Activated CD4-positive, alpha-beta T cell treated with anti-CD3 and anti-CD28 coated beads for 1 hour (primary cell): ENCODE measurements around the gene ETV3.
A peak's percentile ranks its signal among the peaks of the same experiment; 100 is the strongest.

Experiments
- DNase-seq: peaks from one replicate; pipeline ENCODE4 v3.0.0-alpha.2; 2020

Gene ETV3

GRCh38 chr1:157158967-157159366 is 20.8 kb upstream of the ETV3 start:
- no peak for DNase-seq

- DNase-seq = no peak
Measured at GRCh38 chr1:157157501-157158190, 19.5 kb upstream of the ETV3 start.

GRCh38 chr1:157156058-157156541 is 17.9 kb upstream of the ETV3 start:
- peak; percentile 67 for DNase-seq

GRCh38 chr1:157155658-157156057 is 17.5 kb upstream of the ETV3 start:
- no peak for DNase-seq

- DNase-seq = no peak
Measured at GRCh38 chr1:157154940-157155514, 16.8 kb upstream of the ETV3 start.

GRCh38 chr1:157154291-157154690 is 16.1 kb upstream of the ETV3 start:
- no peak for DNase-seq

GRCh38 chr1:157153746-157154145 is 15.6 kb upstream of the ETV3 start:
- DNase-seq = no peak

- no peak for DNase-seq
Measured at GRCh38 chr1:157152510-157152909, 14.3 kb upstream of the ETV3 start.

- DNase-seq = no peak
Measured at GRCh38 chr1:157151506-157151905, 13.3 kb upstream of the ETV3 start.

GRCh38 chr1:157151073-157151472 is 12.9 kb upstream of the ETV3 start:
- no peak for DNase-seq

- no peak for DNase-seq
Measured at GRCh38 chr1:157150631-157151030, 12.4 kb upstream of the ETV3 start.

- DNase-seq = no peak
Measured at GRCh38 chr1:157147906-157148700, 9.9 kb upstream of the ETV3 start.

GRCh38 chr1:157147037-157147436 is 8.8 kb upstream of the ETV3 start:
- DNase-seq = no peak

- DNase-seq = no peak
Measured at GRCh38 chr1:157146244-157146643, 8.0 kb upstream of the ETV3 start.

- no peak for DNase-seq
Measured at GRCh38 chr1:157145076-157145475, 6.9 kb upstream of the ETV3 start.

- DNase-seq = no peak
Measured at GRCh38 chr1:157144509-157144908, 6.3 kb upstream of the ETV3 start.

GRCh38 chr1:157142765-157143423 is 4.7 kb upstream of the ETV3 start:
- DNase-seq = no peak

GRCh38 chr1:157142201-157142600 is 4.0 kb upstream of the ETV3 start:
- no peak for DNase-seq

GRCh38 chr1:157141212-157141855 is 3.1 kb upstream of the ETV3 start:
- DNase-seq = no peak

GRCh38 chr1:157140063-157140588 is 1.9 kb upstream of the ETV3 start:
- no peak for DNase-seq

- no peak for DNase-seq
Measured at GRCh38 chr1:157139052-157139715, 989 bp upstream of the ETV3 start.
